Mesenteric fat pad (tissue), 1 donor: ENCODE data around the gene EXOG. TPM values are rescaled to one million over a fixed set of nuclear protein-coding genes. Genes with fewer than 3 reads are reported as not detected.

ENCODE experiments used
- DNase-seq: peaks from one replicate; pipeline ENCODE4 v3.0.0-alpha.2; 2020; ENCODE audit warnings: low spot score
- total RNA-seq: library from RNA; stranded (reverse); fragmentation: NEBNext Ultra II Directional; extraction: Animal tissue kit (Norgen Biotek cat#: 25700); gene quantifications from one replicate; pipeline ENCODE4 v1.2.1, GENCODE V29; 2021
- donor health status: DM: yes; HTN: yes; CAD: no.

The EXOG gene
- total RNA-seq, 1 donor from 2014 or later: 7.3 TPM

GRCh38 chr3:38507120-38507519 lies 11.0 kb downstream of the EXOG start:
- no peak for DNase-seq

DNA sequence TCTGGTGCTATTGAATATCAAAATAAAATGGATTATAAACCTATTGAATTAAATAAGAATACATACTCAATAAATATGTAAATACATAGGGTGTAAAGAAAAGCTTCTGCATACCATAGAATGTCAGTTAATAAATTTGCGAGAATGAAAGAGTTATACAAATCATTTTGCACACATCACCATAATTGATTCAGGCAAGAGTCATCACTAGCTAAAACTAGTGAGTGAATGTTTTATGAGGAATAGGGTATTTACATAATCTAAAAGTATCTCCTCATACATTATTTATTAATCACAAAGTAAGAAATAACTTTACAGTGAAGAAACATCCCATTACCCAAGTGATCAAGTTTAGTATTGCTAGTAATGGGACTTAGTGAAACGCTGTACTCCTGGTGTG lies 13.6 kb downstream of the EXOG start:
- DNase-seq: no peak

GRCh38 chr3:38510631-38511030 lies 14.5 kb downstream of the EXOG start:
- DNase-seq: no peak

DNA sequence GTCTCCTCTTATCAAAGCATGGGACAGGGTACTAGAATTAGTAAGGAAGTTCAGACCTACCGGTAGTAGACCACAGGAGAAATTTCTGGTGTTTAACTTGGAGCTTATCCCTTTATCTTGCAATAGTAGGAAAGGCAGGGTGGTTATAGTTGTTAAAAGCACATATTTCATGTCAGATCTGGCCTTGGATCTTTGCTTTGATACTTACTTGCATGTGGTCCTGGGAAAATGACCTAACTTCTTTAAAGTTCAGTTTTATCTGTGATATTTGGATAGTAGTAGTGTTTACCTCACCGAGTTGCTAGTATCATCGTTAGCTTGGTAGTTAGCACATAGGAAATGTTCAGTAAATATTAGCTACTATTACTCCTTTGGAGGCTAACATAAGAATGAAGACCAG lies 15.4 kb downstream of the EXOG start:
- no peak for DNase-seq

DNA sequence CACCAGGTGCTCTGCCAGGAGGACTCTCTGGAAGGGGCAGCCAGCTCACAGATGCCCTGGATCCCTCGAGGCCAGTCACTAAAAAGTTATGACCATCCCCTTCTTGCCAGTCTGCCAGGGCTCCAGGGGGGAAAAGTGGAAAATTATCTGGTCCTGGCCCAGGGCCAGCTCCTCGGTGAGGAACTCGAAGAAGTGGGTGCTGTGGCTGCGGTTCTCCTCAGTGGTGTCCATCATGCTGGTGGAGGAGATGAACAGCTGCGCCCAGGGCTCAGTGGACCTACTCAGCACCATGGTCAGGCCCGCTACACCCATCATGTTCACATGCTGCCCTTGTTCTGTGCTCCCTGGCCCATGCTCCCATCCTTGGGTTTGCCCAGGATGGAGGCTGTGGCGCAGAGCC lies 19.2 kb downstream of the EXOG start:
- no peak for DNase-seq

DNA sequence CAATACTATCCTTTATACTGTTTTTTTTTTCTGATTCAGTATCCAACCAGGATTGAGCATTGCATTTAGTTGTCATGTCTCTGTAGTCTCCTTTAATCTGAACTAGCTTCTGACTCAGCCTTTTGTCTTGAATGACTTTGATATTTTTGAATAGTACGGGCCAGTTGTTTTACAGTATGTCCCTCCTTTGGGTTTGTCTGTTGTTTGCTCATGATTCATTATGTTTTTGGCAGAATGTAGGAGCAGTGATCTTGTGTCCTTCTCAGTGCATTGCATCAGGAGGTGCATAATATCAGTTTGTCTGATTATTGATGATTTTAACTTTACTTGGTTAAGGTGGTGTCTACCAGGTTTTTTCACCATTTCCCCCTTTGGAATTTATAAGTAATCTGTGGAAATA lies 20.5 kb downstream of the EXOG start:
- no peak for DNase-seq

- DNase-seq: no peak
Observed at GRCh38 chr3:38519000-38519399, 22.9 kb downstream of the EXOG start.

GRCh38 chr3:38519651-38520050 lies 23.5 kb downstream of the EXOG start:
- no peak for DNase-seq

DNA sequence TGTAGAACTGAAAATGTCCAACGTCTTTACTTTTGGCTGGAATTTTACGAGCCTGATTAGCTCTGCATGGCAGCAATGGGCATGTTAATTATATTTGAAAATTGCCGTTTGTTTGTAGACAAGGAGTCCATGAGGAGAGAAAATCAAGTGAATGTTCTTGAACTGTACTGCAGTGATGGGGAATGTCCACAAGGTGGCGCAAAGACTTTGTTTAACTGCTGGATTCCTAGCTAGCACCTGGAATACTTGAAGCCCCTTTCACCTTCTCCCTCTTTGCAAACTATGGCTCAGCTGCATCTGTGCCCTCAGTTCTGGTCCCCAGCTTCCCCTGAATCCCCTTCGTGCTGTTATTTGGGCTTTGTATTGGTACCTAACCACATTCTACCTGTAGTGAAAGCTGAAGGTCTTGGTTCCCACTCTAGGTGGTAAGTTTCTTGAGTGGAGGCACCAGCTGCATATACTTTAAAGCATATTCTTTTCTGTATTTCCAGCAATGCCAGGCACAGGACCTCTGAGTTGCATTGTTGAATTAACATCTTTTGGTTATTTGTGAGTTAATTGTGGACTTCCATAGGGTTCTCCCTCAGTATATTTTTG lies 25.3 kb downstream of the EXOG start:
- DNase-seq: no peak

GRCh38 chr3:38522002-38522401 lies 25.9 kb downstream of the EXOG start:
- no peak for DNase-seq

GRCh38 chr3:38524141-38524739 lies 28.1 kb downstream of the EXOG start:
- no peak for DNase-seq

GRCh38 chr3:38526792-38527191 lies 30.7 kb downstream of the EXOG start:
- no peak for DNase-seq

GRCh38 chr3:38528457-38528856 lies 32.3 kb downstream of the EXOG start:
- no peak for DNase-seq

GRCh38 chr3:38532529-38532928 lies 36.4 kb downstream of the EXOG start:
- no peak for DNase-seq

DNA sequence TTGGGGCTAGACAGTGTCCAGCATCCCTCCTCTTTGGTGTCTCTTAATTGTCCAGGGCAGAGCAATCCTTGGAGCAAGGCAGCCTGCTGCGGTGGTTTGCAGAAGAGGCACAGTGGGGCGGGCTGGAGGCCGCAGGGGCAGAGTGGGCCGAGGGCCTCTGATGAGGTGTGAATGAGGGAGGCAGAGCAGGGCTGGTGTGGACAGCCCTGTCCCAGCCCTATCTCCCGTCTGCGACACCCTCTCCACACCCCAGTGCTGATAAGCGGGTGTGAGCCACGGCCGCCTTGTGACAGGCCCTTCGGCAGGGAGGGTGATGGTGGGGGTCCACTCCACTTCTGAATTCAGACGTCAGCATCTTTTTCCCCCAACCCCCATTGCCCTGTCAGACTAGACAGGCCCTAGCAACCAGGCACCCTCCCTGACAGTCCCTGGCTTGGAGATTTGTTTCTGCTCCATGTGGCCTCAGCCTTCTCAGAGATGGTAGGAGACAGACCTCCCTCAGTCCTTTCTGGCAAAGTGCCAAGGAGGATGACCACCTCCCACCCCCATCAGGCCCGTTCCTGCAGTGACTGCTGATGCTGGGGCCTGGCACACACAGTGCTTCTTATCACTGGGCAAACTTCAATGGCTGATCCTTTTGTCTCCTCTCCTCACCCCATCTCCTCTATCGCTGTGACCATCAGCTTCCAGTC lies 37.3 kb downstream of the EXOG start:
- peak; percentile 77 for DNase-seq

- peak; percentile 67 for DNase-seq
Observed at GRCh38 chr3:38534180-38534579, 38.0 kb downstream of the EXOG start.

- DNase-seq: no peak
Observed at GRCh38 chr3:38534604-38535003, 38.5 kb downstream of the EXOG start.

GRCh38 chr3:38536671-38537070 lies 40.5 kb downstream of the EXOG start:
- DNase-seq: no peak

GRCh38 chr3:38538773-38539353 lies 42.7 kb downstream of the EXOG start:
- DNase-seq: peak; percentile 79

GRCh38 chr3:38541806-38542205 lies 45.7 kb downstream of the EXOG start:
- peak; percentile 82 for DNase-seq

DNA sequence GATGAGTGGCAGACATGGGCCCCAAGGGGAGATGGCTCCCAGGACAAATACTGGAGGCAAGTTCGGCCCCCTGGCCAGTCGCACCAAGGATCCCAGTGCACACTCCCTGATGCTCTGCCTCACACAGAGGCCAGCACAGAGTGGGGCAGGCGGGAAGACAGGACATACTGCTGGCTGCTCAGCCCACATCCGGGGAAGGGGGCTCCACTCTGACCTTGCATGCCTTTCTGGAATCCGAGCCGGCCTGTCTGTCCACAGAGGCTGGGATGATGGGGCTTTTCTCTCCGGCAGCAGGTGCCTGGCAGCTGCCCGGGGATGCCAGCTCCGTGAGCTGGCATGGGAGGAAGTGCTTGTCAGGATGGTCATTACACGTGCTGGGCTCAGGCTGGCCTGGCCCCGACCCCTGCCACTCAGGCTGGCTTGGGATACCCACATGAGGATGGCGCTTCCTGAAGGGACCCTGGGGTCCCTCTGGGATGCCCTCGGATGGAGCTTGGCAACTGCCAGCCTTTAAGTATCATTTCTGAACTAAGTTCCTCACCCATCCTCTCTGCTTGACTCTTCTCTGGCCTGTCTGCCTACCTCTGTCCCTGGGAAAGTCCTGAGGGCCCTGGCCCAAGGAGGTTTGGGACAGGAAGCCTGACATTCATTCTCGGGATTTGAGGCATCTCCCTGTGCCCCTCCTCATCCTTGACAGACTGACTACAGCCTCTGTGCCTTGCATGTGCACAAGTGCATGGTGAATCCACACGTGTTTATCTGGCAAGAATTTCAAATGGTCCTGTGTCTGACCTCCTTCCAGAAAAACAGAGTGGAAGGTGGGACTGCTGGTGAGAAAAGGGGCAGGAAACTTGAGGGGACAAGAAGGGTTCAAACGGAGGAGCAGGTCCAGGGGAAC lies 46.5 kb downstream of the EXOG start:
- peak; percentile 81 for DNase-seq
